Activated naive CD8-positive, alpha-beta T cell treated with anti-CD3 and anti-CD28 coated beads, Interleukin-2, amount 50 U/mL, for 24 hours (primary cell): ENCODE measurements around the gene PAAF1.

Experiments
- ATAC-seq: fragments of 150-1000 bp; cut with Tn5 transposase; one replicate; pipeline ENCODE4 v1.10.0; 2021
- DNase-seq: peaks from one replicate; pipeline ENCODE4 v3.0.0; 2021
- H3K27ac Mint-ChIP-seq: one replicate; pipeline ENCODE4 v1.8.0; 2021; ENCODE audit warnings: mild to moderate bottlenecking, mixed read lengths
- H3K27me3 Mint-ChIP-seq: one replicate; pipeline ENCODE4 v1.8.0; 2021; ENCODE audit warnings: mixed read lengths
- H3K36me3 Mint-ChIP-seq: one replicate; pipeline ENCODE4 v1.8.0; 2021; ENCODE audit warnings: low read depth, mixed read lengths
- H3K4me1 Mint-ChIP-seq: one replicate; pipeline ENCODE4 v1.8.0; 2021; ENCODE audit warnings: mixed read lengths
- H3K4me3 Mint-ChIP-seq: one replicate; pipeline ENCODE4 v1.8.0; 2021; ENCODE audit warnings: mild to moderate bottlenecking, moderate library complexity, mixed read lengths
- H3K9me3 Mint-ChIP-seq: one replicate; pipeline ENCODE4 v1.8.0; 2021; ENCODE audit warnings: mixed read lengths

Gene PAAF1

GRCh38 chr11:73965764-73966121, 88.9 kb downstream of the PAAF1 start:
- H3K36me3 Mint-ChIP-seq: no peaks in the 10 kb centered on the region
- no peak overlapping the region for H3K27ac Mint-ChIP-seq
- peaks cover 45% of the 10 kb centered on the region for H3K4me1 Mint-ChIP-seq
- DNase-seq (no peak), ATAC-seq (no peak)
- H3K9me3 Mint-ChIP-seq: no peaks in the 10 kb centered on the region
- no peak overlapping the region for H3K4me3 Mint-ChIP-seq
- H3K27me3 Mint-ChIP-seq: no peaks in the 10 kb centered on the region

DNA sequence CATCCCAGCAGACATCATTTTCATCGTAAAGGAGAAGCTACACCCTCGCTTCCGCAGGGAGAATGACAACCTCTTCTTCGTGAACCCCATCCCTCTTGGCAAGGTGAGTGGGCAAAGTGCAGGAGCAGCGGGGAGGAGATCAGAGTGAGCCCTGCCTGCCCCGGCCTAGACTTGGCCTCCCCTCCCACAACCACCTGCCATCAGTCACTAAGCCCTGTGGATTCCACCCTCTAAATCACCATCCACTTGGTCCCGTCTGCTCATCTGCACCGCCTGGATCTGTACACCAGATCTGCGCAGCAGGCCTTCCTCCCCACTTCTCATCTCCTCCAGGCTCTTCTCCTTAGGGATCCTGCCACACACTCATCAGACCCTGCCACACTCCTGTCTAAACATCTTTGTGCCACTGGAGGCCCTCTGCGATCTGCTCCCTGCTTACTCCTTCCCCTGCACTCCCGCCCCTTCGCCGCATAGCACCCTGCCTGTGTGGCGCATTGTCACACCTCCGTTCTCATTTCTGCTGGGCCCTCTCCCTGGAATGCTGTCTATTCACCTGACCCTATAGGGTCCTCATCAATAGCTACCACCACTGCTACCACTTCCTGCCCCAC, 91.7 kb downstream of the PAAF1 start:
- no peaks in the 10 kb centered on the region for H3K9me3 Mint-ChIP-seq
- DNase-seq: no peak
- no peaks in the 10 kb centered on the region for H3K27me3 Mint-ChIP-seq
- peak overlapping the region; percentile 22 for H3K27ac Mint-ChIP-seq
- peaks cover 3% of the 10 kb centered on the region for H3K36me3 Mint-ChIP-seq
- H3K4me3 Mint-ChIP-seq: no peak overlapping the region
- peaks cover 66% of the 10 kb centered on the region for H3K4me1 Mint-ChIP-seq
- ATAC-seq: no peak

DNA sequence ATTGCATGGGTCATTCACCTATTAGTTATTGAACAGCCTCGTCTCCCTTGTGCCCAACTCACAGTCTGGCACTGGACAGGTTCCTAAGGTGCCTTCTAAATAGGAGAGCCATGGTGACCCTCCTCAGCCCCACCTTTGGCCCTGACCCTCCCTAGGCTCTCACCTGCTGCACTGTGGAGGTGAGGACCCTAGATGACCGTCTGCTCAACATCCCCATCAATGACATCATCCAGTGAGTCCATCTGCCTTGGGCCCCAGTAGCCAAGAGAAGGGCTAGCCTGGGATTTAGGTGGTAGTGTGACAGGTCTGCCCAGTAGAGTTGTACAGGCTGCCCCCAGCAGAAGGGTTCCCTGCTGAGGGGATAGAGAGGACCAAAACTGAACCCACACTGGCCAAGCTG, 92.3 kb downstream of the PAAF1 start:
- no peak for DNase-seq
- Mint-ChIP-seq H3K4me1 (peaks cover 70% of the 10 kb centered on the region), H3K9me3 (no peaks in the 10 kb centered on the region), H3K27ac (no peak overlapping the region), H3K4me3 (no peak overlapping the region), H3K27me3 (no peaks in the 10 kb centered on the region), H3K36me3 (peaks cover 8% of the 10 kb centered on the region)
- ATAC-seq: no peak

DNA sequence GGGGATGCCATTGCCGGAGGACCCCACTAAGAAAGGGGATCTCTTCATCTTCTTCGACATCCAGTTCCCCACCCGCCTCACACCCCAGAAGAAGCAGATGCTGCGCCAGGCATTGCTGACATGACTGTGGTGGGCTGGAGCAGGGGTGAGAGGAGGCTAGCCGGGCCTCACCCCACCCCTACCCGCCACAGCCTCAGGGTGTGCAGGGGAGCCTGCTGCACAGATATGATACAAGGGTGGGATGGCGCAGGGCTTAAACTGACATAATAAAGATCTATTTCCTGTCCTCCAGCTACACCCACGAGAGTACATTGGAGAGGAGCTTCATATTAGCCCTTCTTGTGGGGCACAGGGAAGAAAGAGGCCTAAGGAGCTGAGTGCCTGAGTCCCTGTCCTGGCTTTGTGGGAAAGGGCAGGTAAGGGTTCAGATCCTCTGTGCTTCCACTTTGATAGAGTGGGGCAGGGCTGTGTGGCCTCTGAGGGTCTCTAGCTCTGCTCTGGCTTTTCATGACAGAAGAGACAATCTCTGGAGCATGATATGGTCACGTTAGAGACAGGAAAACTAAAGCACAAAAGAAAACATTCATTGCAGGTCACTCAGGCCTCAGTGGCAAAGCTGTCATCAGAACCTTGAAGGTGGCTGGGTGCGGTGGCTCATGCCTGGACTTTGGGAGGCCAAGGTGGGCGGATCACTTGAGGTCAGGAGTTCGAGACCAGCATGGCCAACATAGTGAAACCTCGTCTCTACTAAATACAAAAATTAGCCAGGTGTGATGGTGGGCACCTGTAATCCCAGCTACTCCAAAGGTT, 93.4 kb downstream of the PAAF1 start:
- H3K4me3 Mint-ChIP-seq: no peak overlapping the region

DNA sequence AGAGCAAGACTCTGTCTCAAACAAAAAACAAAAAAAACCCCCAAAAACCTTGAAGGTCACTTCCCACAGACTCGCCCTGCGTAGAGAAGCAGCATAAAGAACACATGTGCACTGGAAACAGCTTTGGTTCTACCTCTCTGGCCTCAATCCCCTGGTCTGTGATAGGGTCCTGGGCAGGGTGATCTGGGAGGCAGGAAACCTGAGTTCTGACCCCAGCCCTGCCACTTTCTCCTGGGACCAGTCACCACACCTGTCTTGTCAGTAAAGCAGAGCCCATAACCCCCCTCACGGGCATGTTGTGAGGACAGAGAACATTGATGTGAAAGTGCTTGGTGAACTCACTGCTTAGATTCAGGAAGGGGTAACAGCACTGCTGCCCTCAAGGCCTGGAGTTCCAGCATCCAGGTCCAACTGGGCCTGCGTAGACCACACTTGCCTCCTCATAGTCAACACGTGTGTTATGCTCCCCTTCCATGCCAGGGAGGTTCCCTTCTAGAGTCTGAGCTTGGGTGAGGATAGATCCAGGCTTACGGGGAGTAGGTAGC, 94.4 kb downstream of the PAAF1 start:
- H3K27me3 Mint-ChIP-seq: no peaks in the 10 kb centered on the region
- ATAC-seq: peak; percentile 12
- no peaks in the 10 kb centered on the region for H3K9me3 Mint-ChIP-seq
- H3K27ac Mint-ChIP-seq: peak overlapping the region; percentile 76
- peak; percentile 25 for DNase-seq
- no peak overlapping the region for H3K4me3 Mint-ChIP-seq
- peaks cover 85% of the 10 kb centered on the region for H3K4me1 Mint-ChIP-seq
- peaks cover 29% of the 10 kb centered on the region for H3K36me3 Mint-ChIP-seq

More for the DNA sequence above, 93.4 kb downstream of the PAAF1 start:
- Mint-ChIP-seq H3K27ac (peak overlapping the region; percentile 64), H3K9me3 (no peaks in the 10 kb centered on the region), H3K4me1 (peaks cover 79% of the 10 kb centered on the region), H3K36me3 (peaks cover 19% of the 10 kb centered on the region), H3K27me3 (no peaks in the 10 kb centered on the region)
- peak; percentile 11 for ATAC-seq
- DNase-seq: peak; percentile 37

- Mint-ChIP-seq H3K9me3 (no peaks in the 10 kb centered on the region), H3K4me1 (peaks cover 93% of the 10 kb centered on the region), H3K36me3 (peaks cover 38% of the 10 kb centered on the region), H3K27ac (peak overlapping the region; percentile 46), H3K4me3 (no peak overlapping the region), H3K27me3 (no peaks in the 10 kb centered on the region)
- DNase-seq: no peak
- no peak for ATAC-seq
Observed at GRCh38 chr11:73972187-73972586, 95.4 kb downstream of the PAAF1 start.

- Mint-ChIP-seq H3K36me3 (peaks cover 45% of the 10 kb centered on the region), H3K4me1 (peaks cover 97% of the 10 kb centered on the region), H3K9me3 (no peaks in the 10 kb centered on the region), H3K27ac (peak overlapping the region; percentile 74), H3K27me3 (no peaks in the 10 kb centered on the region), H3K4me3 (no peak overlapping the region)
- no peak for DNase-seq
- ATAC-seq: no peak
Observed at GRCh38 chr11:73972620-73973449, 96.0 kb downstream of the PAAF1 start.

DNA sequence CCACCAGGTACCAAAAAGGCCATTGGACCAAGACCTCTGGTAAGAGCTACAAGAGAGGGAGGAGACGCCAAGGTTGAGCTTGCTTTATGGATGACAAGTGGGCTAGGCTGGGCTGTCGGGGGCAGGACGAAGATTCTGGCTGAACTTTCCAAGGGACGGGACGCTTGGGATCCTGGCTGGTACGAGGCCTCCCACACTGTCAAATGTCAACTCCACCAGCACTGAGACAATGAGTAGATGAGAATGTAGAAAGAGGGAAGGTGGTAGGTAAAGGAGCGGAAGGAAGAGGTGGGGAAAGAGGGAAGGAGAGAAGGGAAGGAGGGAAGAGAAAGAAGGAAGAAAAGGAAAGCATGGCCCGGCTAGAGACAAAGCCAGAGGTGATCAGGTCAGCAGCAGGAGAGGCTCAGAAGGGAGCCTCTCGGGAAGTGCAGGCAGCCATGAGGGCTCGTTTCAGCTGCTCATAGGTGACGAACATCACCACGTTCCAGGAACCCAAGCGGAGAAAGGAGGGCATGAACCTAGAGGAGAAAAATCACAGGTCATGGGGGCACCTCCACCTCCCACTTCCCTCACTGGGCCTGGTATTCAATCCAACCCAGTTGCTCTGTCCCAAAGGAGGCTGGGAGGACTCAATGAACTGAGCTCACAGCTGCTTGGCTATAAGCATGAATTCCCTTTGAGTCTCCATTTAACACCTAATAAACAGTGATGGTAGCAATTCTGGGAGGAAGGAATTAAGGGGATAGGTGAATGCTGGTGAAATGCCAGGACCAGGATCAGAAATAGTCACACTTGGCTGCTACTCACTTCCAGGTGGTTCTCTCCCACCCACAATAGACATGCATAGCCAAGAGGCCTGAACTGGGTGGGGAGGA, 98.0 kb downstream of the PAAF1 start:
- H3K27ac Mint-ChIP-seq: peak overlapping the region; percentile 84
- ATAC-seq: no peak

GRCh38 chr11:73975479-73975757, 98.6 kb downstream of the PAAF1 start:
- Mint-ChIP-seq H3K4me3 (no peak overlapping the region), H3K36me3 (peaks cover 70% of the 10 kb centered on the region), H3K27ac (peak overlapping the region; percentile 2), H3K27me3 (no peaks in the 10 kb centered on the region), H3K4me1 (peaks cover 97% of the 10 kb centered on the region), H3K9me3 (no peaks in the 10 kb centered on the region)
- DNase-seq (no peak), ATAC-seq (no peak)

More for the DNA sequence above, 98.0 kb downstream of the PAAF1 start:
- H3K4me3 Mint-ChIP-seq: peak overlapping the region; percentile 24
- no peak for DNase-seq
- H3K36me3 Mint-ChIP-seq: peaks cover 65% of the 10 kb centered on the region
- no peaks in the 10 kb centered on the region for H3K9me3 Mint-ChIP-seq
- peaks cover 97% of the 10 kb centered on the region for H3K4me1 Mint-ChIP-seq
- no peaks in the 10 kb centered on the region for H3K27me3 Mint-ChIP-seq

DNA sequence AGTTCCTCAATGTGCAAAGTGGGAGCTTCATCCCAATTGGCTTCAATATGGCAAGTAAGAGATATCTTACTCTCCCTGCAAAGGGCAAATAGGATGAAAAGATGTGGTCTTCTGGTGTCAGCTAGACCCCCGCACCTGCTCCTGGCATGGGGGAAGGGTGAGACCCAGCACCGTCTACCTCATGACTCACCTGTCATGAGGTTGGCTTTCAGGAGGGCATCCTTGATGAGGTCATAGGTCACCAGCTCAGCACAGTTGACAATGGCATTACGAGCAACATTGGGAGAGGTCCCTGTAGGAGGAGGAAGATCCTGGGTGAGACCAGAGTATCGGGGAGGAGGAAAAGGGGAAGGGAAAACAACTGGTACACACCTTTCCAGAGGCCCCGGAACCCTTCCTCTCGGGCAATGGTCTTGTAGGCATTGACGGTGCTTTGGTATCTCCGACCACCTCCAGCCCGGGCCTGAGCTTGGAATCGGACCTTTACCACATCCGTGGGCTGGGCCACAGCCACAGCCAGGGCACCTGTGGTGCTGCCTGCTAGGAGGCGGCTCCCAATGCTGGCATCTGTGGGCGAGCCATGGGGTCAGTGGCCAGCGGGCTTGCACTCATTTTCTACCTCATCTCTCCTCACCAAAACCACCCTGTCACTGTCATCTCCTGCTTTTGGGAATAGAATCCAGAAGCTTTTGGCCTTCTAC, 99.8 kb downstream of the PAAF1 start:
- Mint-ChIP-seq H3K4me3 (peak overlapping the region; percentile 91), H3K9me3 (no peaks in the 10 kb centered on the region), H3K4me1 (peaks cover 95% of the 10 kb centered on the region), H3K36me3 (peaks cover 82% of the 10 kb centered on the region), H3K27ac (peak overlapping the region; percentile 78), H3K27me3 (no peaks in the 10 kb centered on the region)
- ATAC-seq: no peak
- no peak for DNase-seq

- DNase-seq (no peak), ATAC-seq (no peak)
- Mint-ChIP-seq H3K9me3 (no peaks in the 10 kb centered on the region), H3K4me1 (peaks cover 84% of the 10 kb centered on the region), H3K4me3 (peak overlapping the region; percentile 91), H3K27ac (peak overlapping the region; percentile 97), H3K27me3 (no peaks in the 10 kb centered on the region), H3K36me3 (peaks cover 89% of the 10 kb centered on the region)
Observed at GRCh38 chr11:73977856-73978519, 101.2 kb downstream of the PAAF1 start.

GRCh38 chr11:73978576-73979086, 101.8 kb downstream of the PAAF1 start:
- Mint-ChIP-seq H3K4me1 (peaks cover 83% of the 10 kb centered on the region), H3K4me3 (peak overlapping the region; percentile 91), H3K36me3 (peaks cover 87% of the 10 kb centered on the region), H3K27ac (peak overlapping the region; percentile 97), H3K27me3 (no peaks in the 10 kb centered on the region), H3K9me3 (no peaks in the 10 kb centered on the region)
- DNase-seq (no peak), ATAC-seq (no peak)
